Motor neuron (in vitro differentiated cells): ENCODE results near the gene DRD4. TPM values are rescaled to one million over a fixed set of nuclear protein-coding genes. Genes with fewer than 3 reads are reported as not detected.
"Not testable (repeated sequence)": the region's sequence is repeated elsewhere in the genome, so short reads cannot be mapped to it uniquely, and the experiment has no call there.

Source experiments
- ATAC-seq, 8 experiments: fragments of 200-7000 bp; cut with Tn5 transposase; replicated peaks in 6 of 8; 2 replicates each; pipeline ENCODE4 v1.8.0; 2021; ENCODE audit warnings: mild to moderate bottlenecking in 8 of 8, moderate library complexity in 8 of 8
- H3K27ac ChIP-seq, 2 donors: fragments of 250-450 bp; sonication (Bioruptor Pico); 2 replicates each; pipeline ENCODE4 v1.9.0; 2021; ENCODE audit warnings: antibody characterized with exemption in 2 of 2, mild to moderate bottlenecking in 2 of 2, moderate library complexity in 1 of 2
- H3K4me1 ChIP-seq, 2 donors: fragments of 250-450 bp; sonication (Bioruptor Pico); replicated peaks in 1 of 2; 2 replicates each; pipeline ENCODE4 v1.6.1; 2021; ENCODE audit warnings: antibody characterized with exemption in 2 of 2, mild to moderate bottlenecking in 2 of 2, moderate library complexity in 1 of 2
- H3K4me3 ChIP-seq, 5 donors: fragments of 250-450 bp; sonication (Bioruptor Pico); 2 replicates each; pipeline ENCODE4 v1.9.0; 2021; ENCODE audit warnings: antibody characterized with exemption in 5 of 5, mild to moderate bottlenecking in 5 of 5, moderate library complexity in 4 of 5
- WGBS, 10 experiments: fragments of 450-650 bp; shearing (Covaris generic); methylation state at CpG; one replicate each; pipeline ENCODE4 v1.0.0; 2022; 5-methylcytosine and 5-hydroxymethylcytosine counted together
- in situ Hi-C, 9 experiments: fragments of 400-800 bp; cut with MboI; loops; one replicate each; pipeline ENCODE4 v1.15.0; 2021; ENCODE audit warnings: low sequenced_read_pairs in 9 of 9, low pct_unique_long_range_greater_than_20kb in 2 of 9; ENCODE audit not compliant: unreplicated experiment in 9 of 9
- total RNA-seq, 8 experiments: library from RNA; unstranded; fragments of 300-600 nt; gene quantifications; 2 replicates each; pipeline versions ENCODE4 v1.2.3 to v1.2.4, GENCODE V29; 2022

DRD4 gene
- total RNA-seq, 8 experiments from 2014 or later: 0.22 to 1.8 (median 0.93) TPM; not detected in 3

DNA sequence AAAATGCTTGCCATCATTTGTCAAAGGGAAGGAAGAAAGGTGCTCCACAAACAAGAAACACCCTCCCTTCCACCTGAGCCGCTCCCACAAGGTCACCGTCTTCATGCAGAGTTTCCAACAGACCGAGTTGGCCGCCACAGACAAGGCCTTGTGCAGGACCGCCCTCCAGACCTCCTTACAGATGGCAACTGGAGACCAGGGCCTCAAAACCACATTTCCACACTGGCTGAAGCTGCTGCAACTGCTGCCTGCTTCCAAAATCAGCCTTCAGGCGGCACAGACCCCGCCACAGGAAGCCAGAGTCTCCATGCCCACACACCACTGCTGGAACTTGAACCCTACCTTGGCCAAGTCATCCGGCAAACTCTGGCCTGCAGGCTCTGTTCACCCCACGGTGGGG lies 51.6 kb downstream of the DRD4 start:
- 80 to 100% (median 95%) methylated on average over 1 to 7 of the region's 9 CpGs; no CpG with 5 or more reads in 3 of the 10 experiments for WGBS, 10 experiments
- peaks cover 10% of the 10 kb centered on the region in 2 donors for H3K4me1 ChIP-seq
- no peak overlapping the region for H3K4me3 ChIP-seq
- in situ Hi-C loops: no loop called here
- ATAC-seq: no peak
- no peak overlapping the region for H3K27ac ChIP-seq

DNA sequence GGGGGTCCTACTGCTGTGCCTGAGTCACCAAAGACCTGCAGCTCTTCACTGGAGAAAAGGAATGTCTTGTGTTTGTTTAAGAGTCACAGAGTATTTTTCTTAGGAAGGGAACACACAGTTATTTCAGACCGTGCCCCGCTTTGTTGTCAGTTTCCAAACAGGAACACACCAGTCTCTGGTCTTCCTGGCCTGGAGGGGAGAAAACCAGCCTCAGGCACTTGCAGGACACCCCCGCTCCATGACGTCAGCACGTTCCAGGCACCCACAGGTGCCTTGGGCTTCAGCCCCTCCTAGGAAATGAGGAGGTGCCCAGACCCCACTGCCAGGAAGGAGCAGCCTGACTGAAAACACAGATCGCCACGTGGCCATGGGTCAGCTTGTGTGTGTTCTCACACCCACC lies 52.6 kb downstream of the DRD4 start:
- ATAC-seq: no peak
- Histone ChIP-seq H3K27ac (no peak overlapping the region), H3K4me3 (no peak overlapping the region), H3K4me1 (peaks cover 15% of the 10 kb centered on the region in 2 donors)
- in situ Hi-C loops: no loop called here
- WGBS, 10 experiments: 80 to 100% (median 92%) methylated on average over 1 to 2 of the region's 7 CpGs; no CpG with 5 or more reads in 5 of the 10 experiments

DNA sequence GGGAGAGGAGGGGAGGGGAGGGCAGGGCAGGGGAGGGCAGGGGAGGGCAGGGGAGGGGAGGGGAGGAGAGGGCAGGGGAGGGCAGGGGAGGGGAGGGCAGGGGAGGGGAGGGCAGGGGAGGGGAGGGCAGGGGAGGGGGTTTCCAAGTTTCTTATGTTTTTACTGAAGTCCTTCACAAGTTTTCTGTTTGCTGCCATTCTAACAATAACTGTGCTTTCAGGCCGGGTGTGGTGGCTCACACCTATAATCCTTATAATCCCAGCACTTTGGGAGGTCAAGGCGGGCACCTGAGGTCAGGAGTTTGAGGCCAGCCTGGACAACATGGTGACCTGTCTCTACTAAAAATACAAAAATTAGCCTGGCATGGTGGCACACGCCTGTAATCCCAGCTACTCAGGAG lies 53.2 kb downstream of the DRD4 start:
- ATAC-seq, H3K27ac ChIP-seq, in situ Hi-C loops: not testable (repeated sequence)

More for the DNA sequence above, 53.2 kb downstream of the DRD4 start:
- 100% methylated on average over 1 of the region's 3 CpGs; no CpG with 5 or more reads in 9 of the 10 experiments for WGBS, 10 experiments
- not testable (repeated sequence) for H3K4me3 ChIP-seq
- H3K4me1 ChIP-seq: peaks cover 15% of the 10 kb centered on the region in 2 donors

Other genes with a start within 250 kb of the DRD4 start
- gene PKP3, start 243.1 kb upstream of the DRD4 start, total RNA-seq: 10 to 100 TPM in 1 of 8 experiments, 1 to 10 TPM in 3, under 1 TPM in 3, not detected in 1; 0.21 to 24.4 (median 3.2) TPM
- 100 to 1,000 TPM in 1 of 8 experiments, 10 to 100 TPM in 7; 19.5 to 131 (median 28.5) TPM for gene SIGIRR, start 222.3 kb upstream of the DRD4 start, total RNA-seq
- 1 to 10 TPM in 3 of 8 experiments, under 1 TPM in 4, not detected in 1; 0.11 to 4.3 (median 0.60) TPM for gene ANO9, start 195.3 kb upstream of the DRD4 start, total RNA-seq
- 10 to 100 TPM; 11.4 to 37.9 (median 21.2) TPM for gene PTDSS2, start 187.0 kb upstream of the DRD4 start, total RNA-seq
- gene RNH1, start 130.0 kb upstream of the DRD4 start, total RNA-seq: 100 to 1,000 TPM in 4 of 8 experiments, 10 to 100 TPM in 4; 55.8 to 181 (median 94.8) TPM
- 10 to 100 TPM; 38.5 to 96.1 (median 57.2) TPM for gene HRAS, start 101.7 kb upstream of the DRD4 start, total RNA-seq
- gene LRRC56, start 99.7 kb upstream of the DRD4 start, total RNA-seq: 1 to 10 TPM in 6 of 8 experiments, under 1 TPM in 2; 0.75 to 7.6 (median 1.8) TPM
- 1 to 10 TPM in 4 of 8 experiments, under 1 TPM in 4; 0.29 to 5.4 (median 0.88) TPM for gene LMNTD2, start 76.5 kb upstream of the DRD4 start, total RNA-seq
- gene RASSF7, start 76.3 kb upstream of the DRD4 start, total RNA-seq: 10 to 100 TPM in 1 of 8 experiments, 1 to 10 TPM in 7; 4.6 to 10.4 (median 7.0) TPM
- 10 to 100 TPM; 11.9 to 32.0 (median 16.0) TPM for gene PHRF1, start 60.8 kb upstream of the DRD4 start, total RNA-seq
- gene IRF7, start 21.3 kb upstream of the DRD4 start, total RNA-seq: 10 to 100 TPM; 10.2 to 27.9 (median 17.0) TPM
- gene CDHR5, start 12.3 kb upstream of the DRD4 start, total RNA-seq: 1 to 10 TPM in 3 of 8 experiments, under 1 TPM in 5; 0.31 to 1.3 (median 0.51) TPM
- not detected for gene SCT, start 10.1 kb upstream of the DRD4 start, total RNA-seq
- gene DEAF1, start 58.0 kb downstream of the DRD4 start, total RNA-seq: 10 to 100 TPM; 38.5 to 81.6 (median 54.3) TPM
- 10 to 100 TPM; 11.8 to 47.1 (median 20.9) TPM for gene TMEM80, start 58.5 kb downstream of the DRD4 start, total RNA-seq
- 10 to 100 TPM in 3 of 8 experiments, 1 to 10 TPM in 5; 1.2 to 41.9 (median 7.9) TPM for gene EPS8L2, start 69.0 kb downstream of the DRD4 start, total RNA-seq
- gene TALDO1, start 110.2 kb downstream of the DRD4 start, total RNA-seq: 100 to 1,000 TPM in 3 of 8 experiments, 10 to 100 TPM in 5; 62.3 to 304 (median 94.6) TPM
- 10 to 100 TPM; 22.8 to 70.1 (median 38.0) TPM for gene GATD1, start 140.2 kb downstream of the DRD4 start, total RNA-seq
- 10 to 100 TPM in 5 of 8 experiments, 1 to 10 TPM in 3; 1.8 to 21.7 (median 15.3) TPM for gene CEND1, start 152.8 kb downstream of the DRD4 start, total RNA-seq
- 10 to 100 TPM; 21.4 to 45.6 (median 31.7) TPM for gene SLC25A22, start 161.0 kb downstream of the DRD4 start, total RNA-seq
- gene PIDD1, start 168.0 kb downstream of the DRD4 start, total RNA-seq: 10 to 100 TPM in 6 of 8 experiments, 1 to 10 TPM in 2; 9.0 to 20.0 (median 12.4) TPM
- gene RPLP2, start 172.7 kb downstream of the DRD4 start, total RNA-seq: 1,000 to 10,000 TPM; 1,135 to 2,145 (median 1,757) TPM
- gene PNPLA2, start 181.6 kb downstream of the DRD4 start, total RNA-seq: 10 to 100 TPM in 7 of 8 experiments, 1 to 10 TPM in 1; 5.2 to 58.7 (median 13.1) TPM
- gene CRACR2B, start 190.7 kb downstream of the DRD4 start, total RNA-seq: 10 to 100 TPM in 2 of 8 experiments, 1 to 10 TPM in 6; 3.7 to 15.5 (median 4.8) TPM
- gene CD151, start 195.7 kb downstream of the DRD4 start, total RNA-seq: 100 to 1,000 TPM in 4 of 8 experiments, 10 to 100 TPM in 4; 43.0 to 311 (median 121) TPM
- gene POLR2L, start 205.3 kb downstream of the DRD4 start, total RNA-seq: 100 to 1,000 TPM in 5 of 8 experiments, 10 to 100 TPM in 3; 51.4 to 290 (median 137) TPM
- 100 to 1,000 TPM in 1 of 8 experiments, 10 to 100 TPM in 7; 30.9 to 110 (median 41.9) TPM for gene TSPAN4, start 205.6 kb downstream of the DRD4 start, total RNA-seq